Activated B cell treated with CpG ODN at 0.5 μM for 24 hours (primary cell): Measurements from ENCODE around the gene LSM14B. TPM values are rescaled to one million over a fixed set of nuclear protein-coding genes. Genes with fewer than 3 reads are reported as not detected.

Source experiments
- ATAC-seq: fragments of 200-7000 bp; cut with Tn5 transposase; one replicate; pipeline ENCODE4 v1.10.0; 2021; ENCODE audit warnings: low read depth, mild to moderate bottlenecking, moderate library complexity
- CTCF ChIA-PET: fragments of 350-600 bp; sonication (Branson Sonifier 250); formaldehyde crosslinking; loops from one replicate; lab custom pipeline; 2021; ENCODE audit warnings: antibody characterized with exemption; lab: Charles Lee
- POLR2A ChIA-PET: fragments of 350-600 bp; sonication (Branson Sonifier 250); formaldehyde crosslinking; loops from one replicate; lab custom pipeline; 2021; ENCODE audit warnings: antibody characterized with exemption; lab: Charles Lee
- DNase-seq: peaks from one replicate; pipeline ENCODE4 v3.0.0; 2022
- H3K27ac Mint-ChIP-seq: one replicate; pipeline ENCODE4 v1.8.0; 2020; ENCODE audit warnings: mixed read lengths
- H3K27me3 Mint-ChIP-seq: one replicate; pipeline ENCODE4 v1.8.0; 2021; ENCODE audit warnings: mixed read lengths
- H3K36me3 Mint-ChIP-seq: one replicate; pipeline ENCODE4 v1.8.0; 2021; ENCODE audit warnings: low read depth, mixed read lengths
- H3K4me1 Mint-ChIP-seq: one replicate; pipeline ENCODE4 v1.8.0; 2021; ENCODE audit warnings: mixed read lengths
- H3K4me3 Mint-ChIP-seq: one replicate; pipeline ENCODE4 v1.8.0; 2020; ENCODE audit warnings: mild to moderate bottlenecking, mixed read lengths
- H3K9me3 Mint-ChIP-seq: one replicate; pipeline ENCODE4 v1.8.0; 2020; ENCODE audit warnings: mixed read lengths
- intact Hi-C: fragments of 100-400 bp; cut with micrococcal nuclease; formaldehyde crosslinking; loops from one replicate; pipeline ENCODE4 v1.15.1; 2024
- total RNA-seq: library from RNA; stranded (reverse); gene quantifications from 2 replicates; pipeline ENCODE4 v1.2.3, GENCODE V29; 2022
- TF ChIP-seq, protein P1 (sequence below): fragments of 200-600 bp; IDR thresholded peaks from one replicate; pipeline ENCODE4 v1.8.0; 2022; ENCODE audit warnings: antibody characterized with exemption, mild to moderate bottlenecking

LSM14B gene
- 35.4 and 36.4 TPM in 2 replicates for total RNA-seq

DNA sequence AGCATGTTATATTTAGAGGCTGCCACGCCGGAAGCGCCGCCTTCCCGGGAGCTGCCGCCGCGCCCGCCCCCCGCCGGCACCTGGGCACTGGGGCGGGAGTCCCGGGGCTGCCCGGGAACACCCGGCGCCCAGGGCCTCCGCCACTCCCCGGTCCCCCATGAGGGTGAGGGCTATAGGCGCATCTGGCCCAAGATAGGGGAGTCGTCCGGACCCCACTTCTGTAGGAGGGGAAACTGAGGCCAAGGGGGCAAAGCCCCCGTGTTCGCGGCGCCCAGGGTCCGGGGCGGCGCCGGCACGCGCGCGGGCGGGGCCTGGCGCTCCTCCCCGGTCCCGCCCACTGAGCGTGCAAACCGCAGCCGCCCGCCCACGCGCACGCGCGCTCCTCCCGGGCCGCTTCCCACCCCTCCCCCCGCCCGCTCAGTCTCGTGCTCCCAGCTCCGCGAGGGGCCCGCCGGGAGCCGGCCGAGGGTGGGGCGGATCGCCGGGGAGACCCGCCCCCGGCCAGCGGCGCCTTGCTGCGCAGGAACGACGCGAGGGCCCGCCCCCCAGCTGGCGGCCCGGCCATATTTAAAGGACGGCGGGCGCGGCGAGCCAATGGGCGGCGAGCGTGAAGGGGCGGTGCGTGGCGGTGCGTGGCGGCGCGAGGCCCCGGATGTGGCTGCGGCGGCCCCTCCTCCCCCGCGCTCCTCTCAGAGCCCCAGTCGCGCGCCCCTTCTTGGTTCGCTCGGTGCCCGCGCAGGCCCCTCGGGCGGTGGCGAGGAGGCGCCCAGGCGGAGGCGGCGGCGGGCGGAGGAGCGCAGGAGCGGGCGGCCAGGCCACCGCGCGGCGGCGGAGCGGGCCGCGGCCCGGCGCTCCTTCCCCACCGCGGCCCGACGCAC lies at the start of gene LSM14B:
TSS of gene LSM14B (plus strand) at position 700 of the 878 bp plus-strand sequence. CDS start 192 bp downstream, outside the sequence.
- peak within 1 kb of the TSS; percentile 89 for H3K27ac Mint-ChIP-seq
- H3K9me3 Mint-ChIP-seq = no peaks in the 10 kb centered on the region

DNA sequence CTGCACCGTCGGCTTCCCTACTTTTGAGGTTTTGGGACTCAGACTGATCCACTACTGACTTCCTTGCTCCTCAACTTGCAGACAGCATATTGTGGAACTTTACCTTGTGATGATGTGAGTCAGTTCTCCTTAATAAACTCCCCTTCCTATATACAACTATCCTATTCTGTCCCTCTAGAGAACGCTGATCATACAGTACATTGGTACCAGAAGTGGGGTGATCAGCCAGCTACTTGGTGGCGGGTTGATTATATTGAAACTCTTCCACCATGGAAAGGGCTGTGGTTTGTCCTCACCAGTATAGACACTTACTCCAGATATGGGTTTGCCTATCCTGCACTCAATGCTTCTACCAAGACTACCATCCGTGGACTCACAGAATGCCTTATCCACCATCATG lies 49.0 kb upstream of the LSM14B start:
- ATAC-seq (no peak), DNase-seq (no peak)
- TF ChIP-seq, protein P1, sequence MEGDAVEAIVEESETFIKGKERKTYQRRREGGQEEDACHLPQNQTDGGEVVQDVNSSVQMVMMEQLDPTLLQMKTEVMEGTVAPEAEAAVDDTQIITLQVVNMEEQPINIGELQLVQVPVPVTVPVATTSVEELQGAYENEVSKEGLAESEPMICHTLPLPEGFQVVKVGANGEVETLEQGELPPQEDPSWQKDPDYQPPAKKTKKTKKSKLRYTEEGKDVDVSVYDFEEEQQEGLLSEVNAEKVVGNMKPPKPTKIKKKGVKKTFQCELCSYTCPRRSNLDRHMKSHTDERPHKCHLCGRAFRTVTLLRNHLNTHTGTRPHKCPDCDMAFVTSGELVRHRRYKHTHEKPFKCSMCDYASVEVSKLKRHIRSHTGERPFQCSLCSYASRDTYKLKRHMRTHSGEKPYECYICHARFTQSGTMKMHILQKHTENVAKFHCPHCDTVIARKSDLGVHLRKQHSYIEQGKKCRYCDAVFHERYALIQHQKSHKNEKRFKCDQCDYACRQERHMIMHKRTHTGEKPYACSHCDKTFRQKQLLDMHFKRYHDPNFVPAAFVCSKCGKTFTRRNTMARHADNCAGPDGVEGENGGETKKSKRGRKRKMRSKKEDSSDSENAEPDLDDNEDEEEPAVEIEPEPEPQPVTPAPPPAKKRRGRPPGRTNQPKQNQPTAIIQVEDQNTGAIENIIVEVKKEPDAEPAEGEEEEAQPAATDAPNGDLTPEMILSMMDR = no peak
- H3K27me3 Mint-ChIP-seq = peaks cover 3% of the 10 kb centered on the region
- peaks cover 7% of the 10 kb centered on the region for H3K36me3 Mint-ChIP-seq
- no peak overlapping the region for H3K4me3 Mint-ChIP-seq
- no peak overlapping the region for H3K27ac Mint-ChIP-seq
- ChIA-PET POLR2A (no interaction called here), CTCF (no interaction called here)
- intact Hi-C loops = no loop called here
- no peaks in the 10 kb centered on the region for H3K4me1 Mint-ChIP-seq
- peaks cover 24% of the 10 kb centered on the region for H3K9me3 Mint-ChIP-seq

More for the DNA sequence above, at the start of gene LSM14B:
- DNase-seq (peak; percentile 95), ATAC-seq (peak; percentile 87)
- Mint-ChIP-seq H3K27me3 (no peaks in the 10 kb centered on the region), H3K36me3 (peaks cover 28% of the 10 kb centered on the region), H3K4me3 (peak within 1 kb of the TSS; percentile 88), H3K4me1 (peaks cover 19% of the 10 kb centered on the region)
- TF ChIP-seq, protein P1 = no peak
- POLR2A ChIA-PET = interaction anchor here (0.5 to 4.0 kb wide), 18 partner anchors 13 to 1849 kb away, joined by 3 to 40 read pairs (median 4); partner anchors contain the start of genes MTG2, PSMA7, RPS21 and SS18L1
- intact Hi-C loops = loop anchor here (1.0 to 5.0 kb wide), 7 partner anchors 21 to 670 kb away; partner anchors contain the start of genes ADRM1, OSBPL2, PSMA7 and SS18L1
- CTCF ChIA-PET = interaction anchor here (0.9 kb wide), 1 partner anchor 56 kb away, joined by 3 read pairs; no protein-coding TSS in a partner anchor

DNA sequence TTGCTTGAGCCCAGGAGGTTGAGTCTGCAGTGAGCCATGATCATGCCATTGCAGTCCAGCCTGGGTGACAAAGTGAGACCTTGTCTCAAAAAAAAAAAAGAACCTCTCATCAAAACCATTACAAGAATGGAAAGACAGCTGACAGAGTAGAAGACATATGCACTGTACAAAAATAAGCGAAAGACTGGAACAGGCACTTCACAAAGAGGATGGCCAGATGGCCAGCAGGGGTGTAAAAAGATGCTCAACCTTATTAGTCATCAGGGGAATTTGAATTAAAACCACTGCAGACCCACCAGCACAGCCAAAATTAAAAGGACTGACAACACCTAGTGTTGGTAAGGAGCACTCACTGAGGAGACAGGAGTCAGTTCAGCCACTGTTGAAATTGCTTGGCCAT lies 43.1 kb upstream of the LSM14B start:
- POLR2A ChIA-PET = no interaction called here

DNA sequence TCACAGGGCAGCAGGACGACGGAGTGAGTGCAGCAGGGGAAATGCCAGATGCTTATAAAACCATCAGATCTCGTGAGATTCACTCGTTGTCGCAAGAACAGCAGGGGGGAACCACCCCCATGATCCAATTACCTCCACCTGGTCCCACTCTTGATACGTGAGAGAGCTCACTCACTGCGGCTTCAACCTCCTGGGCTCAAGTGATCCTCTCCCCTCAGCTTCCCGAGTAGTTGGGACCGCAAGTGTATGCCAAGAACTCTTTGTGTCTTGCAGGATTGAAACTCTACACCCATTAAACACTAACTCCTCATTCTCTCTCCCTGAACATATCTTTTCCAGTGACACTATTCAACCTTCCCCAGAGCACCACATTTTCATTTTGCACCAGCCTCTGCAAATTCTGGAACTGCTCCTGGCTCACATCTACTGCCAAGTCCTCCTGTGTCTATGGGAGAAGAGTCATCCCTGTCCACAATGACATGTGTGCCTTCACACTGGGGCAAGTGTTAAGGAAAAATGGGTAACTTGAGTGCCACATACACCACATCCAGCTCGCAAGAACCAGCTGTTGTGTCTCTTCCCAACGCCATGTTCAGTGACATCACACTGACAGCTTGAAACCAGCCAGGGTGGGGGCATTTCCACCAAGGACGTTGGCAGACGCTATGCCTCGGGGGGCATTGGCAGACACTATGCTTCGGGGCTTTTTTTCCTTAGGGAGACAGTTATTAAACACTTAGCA lies 41.9 kb upstream of the LSM14B start:
- ChIA-PET CTCF (no interaction called here), POLR2A (no interaction called here)
- intact Hi-C loops = no loop called here
- H3K27me3 Mint-ChIP-seq = peaks cover 6% of the 10 kb centered on the region
- TF ChIP-seq, protein P1 = no peak
- peaks cover 16% of the 10 kb centered on the region for H3K9me3 Mint-ChIP-seq
- H3K4me3 Mint-ChIP-seq = no peak overlapping the region
- ATAC-seq = no peak
- H3K36me3 Mint-ChIP-seq = peaks cover 4% of the 10 kb centered on the region
- no peak for DNase-seq
- H3K4me1 Mint-ChIP-seq = no peaks in the 10 kb centered on the region
- H3K27ac Mint-ChIP-seq = no peak overlapping the region

More for the DNA sequence above, 43.1 kb upstream of the LSM14B start:
- Mint-ChIP-seq H3K27ac (no peak overlapping the region), H3K27me3 (no peaks in the 10 kb centered on the region), H3K36me3 (peaks cover 7% of the 10 kb centered on the region), H3K9me3 (peaks cover 18% of the 10 kb centered on the region), H3K4me1 (no peaks in the 10 kb centered on the region), H3K4me3 (no peak overlapping the region)
- TF ChIP-seq, protein P1 = no peak
- DNase-seq = no peak
- no peak for ATAC-seq
- CTCF ChIA-PET = no interaction called here
- intact Hi-C loops = no loop called here
